LNCaP clone FGC (cell line): Measurements from ENCODE around the gene FIBP.

Experiments used
- DNase-seq: peaks from one replicate; pipeline ENCODE4 v3.0.0-alpha.2; 2011; ENCODE audit warnings: low read depth
- H3K4me3 ChIP-seq: 2 replicates; pipeline ENCODE4 v1.5.1; 2011; ENCODE audit warnings: mild to moderate bottlenecking, low read depth, low read length, control low read depth
- TF ChIP-seq, protein P1 (sequence below): IDR thresholded peaks from 2 replicates; pipeline ENCODE4 v1.5.1; 2012; ENCODE audit warnings: mild to moderate bottlenecking; ENCODE audit not compliant: control insufficient read depth, insufficient read depth; ENCODE audit errors: extremely low read depth

The FIBP gene

DNA sequence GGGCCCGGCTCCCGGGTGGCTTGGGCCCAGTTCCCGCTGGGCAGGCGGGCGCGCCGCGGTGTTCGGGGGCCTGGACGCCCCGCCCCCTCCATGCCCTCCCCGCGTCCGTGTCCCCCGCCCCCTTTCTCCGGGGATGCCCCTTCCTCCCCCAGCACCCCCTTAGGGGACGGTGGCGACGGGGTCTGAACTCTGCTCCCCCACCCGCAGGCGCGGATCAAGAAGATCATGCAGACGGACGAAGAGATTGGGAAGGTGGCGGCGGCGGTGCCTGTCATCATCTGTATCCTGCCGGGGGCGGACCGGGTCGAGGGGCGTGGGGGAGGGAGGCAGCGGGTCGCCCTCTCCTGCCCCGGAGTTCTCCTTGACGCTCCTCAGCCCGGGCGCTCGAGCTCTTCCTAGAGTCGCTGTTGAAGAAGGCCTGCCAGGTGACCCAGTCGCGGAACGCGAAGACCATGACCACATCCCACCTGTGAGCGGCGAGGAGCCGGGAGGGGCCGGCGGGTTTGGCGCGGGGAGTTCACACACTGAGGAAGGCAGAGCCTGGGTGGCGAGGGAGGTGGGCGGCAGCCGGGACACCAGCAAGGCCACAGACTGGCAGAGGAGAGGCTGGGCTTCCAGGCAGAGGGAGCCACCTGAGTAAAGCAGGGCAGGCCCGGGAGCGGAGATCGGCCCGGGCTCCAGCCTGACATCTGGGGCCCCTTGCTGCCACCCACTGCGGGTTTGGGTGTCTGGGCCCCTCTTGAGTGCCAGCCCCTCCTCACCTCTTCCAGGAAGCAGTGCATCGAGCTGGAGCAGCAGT is 31.5 kb upstream of the FIBP start:
- peak overlapping the region; percentile 80 for H3K4me3 ChIP-seq
- no peak for DNase-seq
- TF ChIP-seq, protein P1, sequence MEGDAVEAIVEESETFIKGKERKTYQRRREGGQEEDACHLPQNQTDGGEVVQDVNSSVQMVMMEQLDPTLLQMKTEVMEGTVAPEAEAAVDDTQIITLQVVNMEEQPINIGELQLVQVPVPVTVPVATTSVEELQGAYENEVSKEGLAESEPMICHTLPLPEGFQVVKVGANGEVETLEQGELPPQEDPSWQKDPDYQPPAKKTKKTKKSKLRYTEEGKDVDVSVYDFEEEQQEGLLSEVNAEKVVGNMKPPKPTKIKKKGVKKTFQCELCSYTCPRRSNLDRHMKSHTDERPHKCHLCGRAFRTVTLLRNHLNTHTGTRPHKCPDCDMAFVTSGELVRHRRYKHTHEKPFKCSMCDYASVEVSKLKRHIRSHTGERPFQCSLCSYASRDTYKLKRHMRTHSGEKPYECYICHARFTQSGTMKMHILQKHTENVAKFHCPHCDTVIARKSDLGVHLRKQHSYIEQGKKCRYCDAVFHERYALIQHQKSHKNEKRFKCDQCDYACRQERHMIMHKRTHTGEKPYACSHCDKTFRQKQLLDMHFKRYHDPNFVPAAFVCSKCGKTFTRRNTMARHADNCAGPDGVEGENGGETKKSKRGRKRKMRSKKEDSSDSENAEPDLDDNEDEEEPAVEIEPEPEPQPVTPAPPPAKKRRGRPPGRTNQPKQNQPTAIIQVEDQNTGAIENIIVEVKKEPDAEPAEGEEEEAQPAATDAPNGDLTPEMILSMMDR = no peak

DNA sequence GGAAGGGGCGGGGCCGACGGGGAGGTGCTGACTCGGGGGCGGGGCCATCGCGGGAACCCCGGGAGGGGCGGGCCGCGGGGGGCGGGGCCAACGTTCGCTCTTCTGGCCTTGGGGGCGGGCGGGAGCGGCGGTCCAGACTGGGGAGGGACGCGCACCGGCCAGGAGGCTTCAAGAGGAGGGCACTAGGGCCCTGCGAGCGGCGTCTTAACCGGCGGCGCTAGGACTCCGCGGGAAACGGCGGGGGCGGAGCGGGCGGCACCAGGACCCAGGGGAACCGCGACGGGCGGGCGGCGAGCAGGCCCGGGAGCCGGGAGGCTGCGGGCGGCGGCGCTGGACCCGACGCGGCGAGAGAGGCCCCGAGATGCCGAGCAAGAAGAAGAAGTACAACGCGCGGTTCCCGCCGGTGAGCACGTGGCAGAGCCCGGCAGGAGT is 30.9 kb upstream of the FIBP start, which contains the start of gene DRAP1:
Gene DRAP1, plus strand, starts transcription at position 286 of the 432 bp plus-strand sequence. Its CDS starts 76 bp downstream, at position 362.
- H3K4me3 ChIP-seq = peak within 1 kb of the TSS; percentile 95
- TF ChIP-seq, protein P1 = peak; percentile 9; the same call in 1 of the 2 replicates
- peak; percentile 91 for DNase-seq

GRCh38 chr11:65918211-65919140 is 30.2 kb upstream of the FIBP start, which contains the start of gene C11orf68:
C11orf68 (minus strand) TSS chr11:65919062; CDS start chr11:65919031, 31 bp downstream.
- no peak for DNase-seq
- TF ChIP-seq, protein P1 = 0 out of 2 replicates have a peak, but pooled peaks have one; percentile 1
- peak within 1 kb of the TSS; percentile 95 for H3K4me3 ChIP-seq

GRCh38 chr11:65917434-65918210 is 29.4 kb upstream of the FIBP start:
- peak overlapping the region; percentile 95 for H3K4me3 ChIP-seq
- TF ChIP-seq, protein P1 = no peak

DNA sequence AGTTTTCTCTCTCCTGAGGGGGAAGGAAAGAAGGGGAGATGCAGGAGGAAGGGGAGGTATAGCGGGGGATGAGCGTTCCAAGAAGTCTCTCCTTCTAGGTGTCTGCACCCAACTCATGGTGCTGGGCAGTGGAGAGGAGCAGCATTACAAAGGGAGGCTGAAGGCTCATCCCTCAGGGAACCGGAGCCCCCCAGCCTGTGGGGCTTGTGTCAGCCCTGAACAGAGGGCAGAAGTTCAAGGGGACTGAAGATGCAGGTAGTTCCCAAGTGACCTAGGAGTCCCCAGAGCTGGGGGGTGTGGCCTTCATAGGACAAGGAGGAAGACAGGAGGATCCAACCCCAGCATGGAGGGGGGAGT is 28.8 kb upstream of the FIBP start:
- DNase-seq = no peak
- TF ChIP-seq, protein P1 = no peak
- no peak overlapping the region for H3K4me3 ChIP-seq

More at GRCh38 chr11:65917434-65918210, 29.4 kb upstream of the FIBP start:
- DNase-seq = no peak

DNA sequence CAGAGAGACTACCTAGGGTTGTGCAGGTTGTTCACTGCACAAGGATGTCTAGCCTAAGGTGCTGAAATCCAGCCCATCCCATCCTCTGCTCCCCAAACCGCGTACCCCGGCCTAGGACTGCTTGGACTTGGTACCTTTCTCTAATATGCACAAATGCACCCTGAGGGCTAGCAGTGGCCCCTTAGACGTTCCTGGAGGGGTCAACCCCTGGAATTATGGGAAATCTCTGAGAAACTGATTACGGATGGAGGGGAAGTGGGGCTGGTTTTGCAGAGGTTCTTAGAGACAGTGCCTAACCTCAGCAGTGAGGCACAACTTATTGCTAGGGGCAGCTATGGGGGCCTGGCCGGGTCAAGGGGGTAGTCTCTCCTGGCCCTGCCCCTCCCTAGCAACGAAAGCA is 28.1 kb upstream of the FIBP start:
- no peak for DNase-seq
- no peak overlapping the region for H3K4me3 ChIP-seq
- TF ChIP-seq, protein P1 = no peak
